Left lung (tissue), 10 donors: ENCODE measurements around the gene RTN1. TPM values are rescaled to one million over a fixed set of nuclear protein-coding genes. Genes with fewer than 3 reads are reported as not detected.

Experiments used
- ATAC-seq: fragments of 200-7000 bp; cut with Tn5 transposase; one replicate; pipeline ENCODE4 v1.9.1; 2020; ENCODE audit warnings: moderate library complexity
- DNase-seq, 4 donors: peaks; one replicate each; pipeline ENCODE4 v3.0.0-alpha.2; 2013 to 2020
- H3K27ac ChIP-seq, 2 donors: fragments of 200-600 bp; sonication (generic) in 1 of 2; one replicate each; pipeline versions ENCODE4 v1.5.0 to v1.8.0; 2020 to 2021
- H3K27me3 ChIP-seq, 2 donors: fragments of 200-600 bp; sonication (generic) in 1 of 2; one replicate each; pipeline versions ENCODE4 v1.5.0 to v1.8.0; 2020 to 2021
- H3K36me3 ChIP-seq, 2 donors: fragments of 200-600 bp; sonication (generic) in 1 of 2; one replicate each; pipeline versions ENCODE4 v1.5.0 to v1.8.0; 2020 to 2021
- H3K4me1 ChIP-seq, 2 donors: fragments of 200-600 bp; one replicate each; pipeline ENCODE4 v1.8.0; 2021
- H3K4me3 ChIP-seq, 2 donors: fragments of 200-600 bp; sonication (generic) in 1 of 2; one replicate each; pipeline versions ENCODE4 v1.5.0 to v1.8.0; 2020 to 2021; ENCODE audit warnings: mild to moderate bottlenecking in 1 of 2
- H3K9me3 ChIP-seq, 2 donors: fragments of 200-600 bp; sonication (generic) in 1 of 2; one replicate each; pipeline versions ENCODE4 v1.5.0 to v1.8.0; 2020 to 2021
- CTCF ChIP-seq, 2 donors: fragments of 200-600 bp; sonication (generic) in 1 of 2; IDR thresholded peaks; one replicate each; pipeline versions ENCODE4 v1.5.0 to v1.8.0; 2021; ENCODE audit warnings: antibody characterized with exemption in 2 of 2
- intact Hi-C, 2 donors: fragments of 100-400 bp; cut with DNase I; formaldehyde crosslinking; loops; one replicate each; pipeline versions ENCODE4 v1.11.2 to v1.14.2; 2022
- polyA plus RNA-seq, 6 donors: library from polyadenylated mRNA; unstranded; fragments of 120-200 nt; gene quantifications; one replicate each; pipeline ENCODE4 v1.2.1, GENCODE V29; 2013; ENCODE audit not compliant: insufficient read length in 6 of 6
- total RNA-seq, 2 donors: library from RNA; stranded (reverse); fragmentation: NEBNext Ultra II Directional; extraction: Animal tissue kit (Norgen Biotek cat#: 25700); gene quantifications; one replicate each; pipeline ENCODE4 v1.2.1, GENCODE V29; 2021
- donor health status: DM: no; HTN: yes; CAD: no.
- donor health status: DM: no; HTN: no; CAD: no.

Gene RTN1
- total and polyA plus RNA-seq, 8 donors: 3.6 to 7.9 (median 4.7) TPM

DNA sequence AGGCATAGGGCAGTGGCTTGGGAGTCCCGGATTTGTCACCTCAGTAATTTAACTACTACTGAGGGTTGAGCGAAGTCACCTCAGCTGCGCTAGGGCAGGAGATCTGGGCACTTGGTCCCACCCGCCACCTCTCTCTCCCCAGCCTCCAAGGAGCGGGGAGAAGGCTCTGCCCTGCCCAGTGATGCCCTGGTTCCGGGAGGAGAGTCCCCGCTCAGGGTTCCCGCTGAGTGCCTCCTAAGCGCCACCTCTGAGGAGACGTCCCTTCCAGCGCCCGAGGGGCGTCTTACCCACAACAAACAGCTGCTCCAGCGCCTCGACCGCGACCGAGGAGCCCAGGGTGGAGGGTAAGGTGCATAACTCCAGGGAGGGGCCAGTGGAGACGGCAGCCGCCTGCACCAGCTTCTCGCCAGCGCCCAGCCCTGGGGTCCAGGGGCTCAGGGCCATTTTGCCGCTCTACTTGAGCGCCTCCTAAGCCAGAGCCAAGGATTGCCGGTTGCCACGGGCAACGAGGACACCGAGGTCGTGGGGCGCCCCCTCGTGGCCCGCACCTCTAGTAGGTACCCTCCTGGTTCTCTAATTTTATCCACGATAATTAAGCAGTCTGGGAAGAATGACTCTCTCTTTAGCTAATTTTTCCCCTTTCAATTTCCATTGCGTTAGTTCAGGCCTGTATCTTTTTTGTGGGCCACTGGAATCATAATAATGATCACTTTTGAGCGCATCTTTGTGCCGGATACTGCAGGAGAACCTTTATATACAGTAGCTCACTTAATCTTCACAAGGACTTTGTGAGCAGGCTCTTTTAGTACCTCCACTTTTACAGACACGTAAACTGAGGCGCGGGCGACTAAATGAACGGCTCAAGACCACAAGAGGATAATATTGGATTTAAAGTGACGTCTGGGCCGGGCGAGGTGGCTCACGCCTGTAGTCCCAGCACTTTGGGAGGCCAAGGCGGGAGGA, 294.0 kb downstream of the RTN1 start, which contains the start of gene CCDC175:
CCDC175 (minus strand) TSS at position 481 of the 963 bp plus-strand sequence; CDS start at position 444, 37 bp downstream.
- DNase-seq (peak; percentile 60 to 95 (median 87)), ATAC-seq (peak; percentile 100)
- H3K4me1 ChIP-seq: peaks cover 0 to 11% of the 10 kb centered on the region in 2 donors
- H3K36me3 ChIP-seq: no peaks in the 10 kb centered on the region
- intact Hi-C loops: loop anchor here in 1 of 2 donors (10.0 kb wide), 1 partner anchor 72 kb away; no protein-coding TSS in a partner anchor
- TF ChIP-seq CTCF (IDR thresholded peaks at IDR 0.05): peak; percentile 52 to 62
- H3K27me3 ChIP-seq: peaks cover 0 to 26% of the 10 kb centered on the region in 2 donors
- H3K4me3 ChIP-seq: peak within 1 kb of the TSS; percentile 24 to 43
- H3K27ac ChIP-seq: no peak within 1 kb of the TSS
- no peaks in the 10 kb centered on the region for H3K9me3 ChIP-seq

GRCh38 chr14:59570122-59570521, 300.5 kb downstream of the RTN1 start:
- Histone ChIP-seq H3K4me1 (no peaks in the 10 kb centered on the region), H3K27me3 (no peaks in the 10 kb centered on the region), H3K4me3 (no peak overlapping the region), H3K9me3 (no peaks in the 10 kb centered on the region), H3K36me3 (no peaks in the 10 kb centered on the region), H3K27ac (no peak overlapping the region)
- TF ChIP-seq CTCF (IDR thresholded peaks at IDR 0.05): no peak
- intact Hi-C loops: loop anchor here in 1 of 2 donors (10.0 kb wide), 1 partner anchor 65 kb away; no protein-coding TSS in a partner anchor
- DNase-seq (no peak), ATAC-seq (no peak)

- DNase-seq (no peak), ATAC-seq (no peak)
- H3K4me3 ChIP-seq: no peak overlapping the region
- H3K27me3 ChIP-seq: no peaks in the 10 kb centered on the region
- H3K27ac ChIP-seq: no peak overlapping the region
- no peak for TF ChIP-seq CTCF (IDR thresholded peaks at IDR 0.05)
- intact Hi-C loops: no loop called here
- no peaks in the 10 kb centered on the region for H3K4me1 ChIP-seq
- H3K9me3 ChIP-seq: no peaks in the 10 kb centered on the region
- H3K36me3 ChIP-seq: no peaks in the 10 kb centered on the region
Measured at GRCh38 chr14:59566725-59567124, 303.9 kb downstream of the RTN1 start.

- no peak for DNase-seq
- Histone ChIP-seq H3K4me3 (no peak overlapping the region), H3K27ac (no peak overlapping the region), H3K9me3 (no peaks in the 10 kb centered on the region), H3K4me1 (no peaks in the 10 kb centered on the region), H3K27me3 (no peaks in the 10 kb centered on the region), H3K36me3 (no peaks in the 10 kb centered on the region)
- no peak for TF ChIP-seq CTCF (IDR thresholded peaks at IDR 0.05)
- intact Hi-C loops: no loop called here
- no peak for ATAC-seq
Measured at GRCh38 chr14:59566296-59566695, 304.3 kb downstream of the RTN1 start.

- no peak overlapping the region for H3K27ac ChIP-seq
- H3K27me3 ChIP-seq: no peaks in the 10 kb centered on the region
Measured at GRCh38 chr14:59565087-59565486, 305.5 kb downstream of the RTN1 start.

More at GRCh38 chr14:59565087-59565486, 305.5 kb downstream of the RTN1 start:
- H3K4me3 ChIP-seq: no peak overlapping the region
- no peaks in the 10 kb centered on the region for H3K36me3 ChIP-seq
- TF ChIP-seq CTCF (IDR thresholded peaks at IDR 0.05): no peak
- H3K4me1 ChIP-seq: no peaks in the 10 kb centered on the region
- intact Hi-C loops: no loop called here
- DNase-seq (no peak), ATAC-seq (no peak)
- H3K9me3 ChIP-seq: no peaks in the 10 kb centered on the region
